GM18868 (cell line): Measurements from ENCODE around the gene GALNT14.

Experiments
- ATAC-seq: cut with Tn5 transposase; IDR thresholded peaks from one replicate; pipeline ENCODE4 v1.9.1; 2021; ENCODE audit warnings: mild to moderate bottlenecking, moderate library complexity; ENCODE audit not compliant: unreplicated experiment

Gene GALNT14

DNA sequence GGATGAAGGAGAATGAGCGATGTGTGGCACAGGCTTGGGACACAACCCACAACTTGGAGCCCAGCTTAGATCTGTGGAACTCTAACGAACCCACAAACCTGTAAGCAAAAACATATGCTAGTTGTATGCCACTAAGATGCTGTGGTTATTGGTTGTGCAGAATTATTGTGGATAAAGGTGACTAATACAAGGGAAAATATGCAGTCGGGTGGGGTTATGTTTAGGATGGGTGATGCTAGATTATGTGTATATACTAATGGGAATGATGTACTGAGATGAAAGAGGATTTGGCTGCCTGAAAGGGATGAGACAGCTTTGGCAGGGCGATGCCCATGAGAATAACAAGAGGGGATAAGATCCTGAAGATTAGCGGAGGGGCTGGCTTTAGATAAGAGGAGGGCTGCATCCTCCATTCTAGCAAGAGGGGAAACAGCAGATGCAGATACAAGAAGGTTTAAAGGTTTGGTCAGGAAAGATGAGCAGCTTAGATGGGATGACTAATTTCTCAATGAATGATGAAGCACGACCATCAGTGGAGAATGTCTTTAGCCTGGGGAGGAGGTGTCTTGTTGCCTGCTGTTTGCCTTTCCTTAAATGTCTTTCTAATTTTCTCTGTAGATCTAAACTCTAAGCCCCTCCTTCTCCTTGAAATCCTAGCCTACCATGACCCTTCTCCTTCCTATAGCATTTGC lies 49.6 kb downstream of the GALNT14 start:
- no peak for ATAC-seq

DNA sequence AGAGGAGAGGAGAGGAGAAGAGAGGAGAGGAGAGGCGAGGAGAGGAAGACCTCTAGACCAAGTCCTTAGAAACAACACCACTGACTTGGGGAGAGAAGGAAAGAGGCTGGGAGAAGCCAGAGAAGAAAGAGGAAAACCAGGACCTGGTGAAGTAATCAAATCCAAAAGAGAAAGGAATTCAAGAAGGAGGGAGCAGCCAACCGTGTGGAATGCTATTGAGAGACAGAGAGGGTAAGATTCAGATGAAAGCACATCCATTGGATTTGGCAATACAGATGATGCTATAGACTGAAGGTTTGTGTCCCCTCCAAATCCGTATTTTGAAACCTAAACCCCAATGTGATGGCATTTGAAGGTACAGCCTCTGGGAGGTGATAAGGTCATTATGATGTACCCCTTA lies 50.7 kb downstream of the GALNT14 start:
- no peak for ATAC-seq

DNA sequence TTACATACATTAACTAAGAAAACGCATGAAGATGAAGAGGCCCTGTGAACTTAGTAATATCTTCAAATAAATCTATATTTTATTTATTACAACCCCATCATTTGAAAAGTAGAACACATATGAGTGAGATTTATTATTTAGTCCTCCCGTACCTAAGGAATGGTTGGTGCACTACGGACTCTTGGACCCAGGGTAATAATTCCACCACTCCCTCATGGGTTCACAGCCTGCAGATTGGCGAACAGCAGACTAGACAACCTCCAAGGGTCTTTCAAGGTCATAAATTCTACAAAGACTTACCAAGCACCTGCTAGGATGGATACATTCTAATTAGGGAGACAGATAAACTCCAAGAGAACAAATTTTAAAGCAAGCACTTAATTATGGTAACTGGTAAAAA lies 51.6 kb downstream of the GALNT14 start:
- no peak for ATAC-seq

DNA sequence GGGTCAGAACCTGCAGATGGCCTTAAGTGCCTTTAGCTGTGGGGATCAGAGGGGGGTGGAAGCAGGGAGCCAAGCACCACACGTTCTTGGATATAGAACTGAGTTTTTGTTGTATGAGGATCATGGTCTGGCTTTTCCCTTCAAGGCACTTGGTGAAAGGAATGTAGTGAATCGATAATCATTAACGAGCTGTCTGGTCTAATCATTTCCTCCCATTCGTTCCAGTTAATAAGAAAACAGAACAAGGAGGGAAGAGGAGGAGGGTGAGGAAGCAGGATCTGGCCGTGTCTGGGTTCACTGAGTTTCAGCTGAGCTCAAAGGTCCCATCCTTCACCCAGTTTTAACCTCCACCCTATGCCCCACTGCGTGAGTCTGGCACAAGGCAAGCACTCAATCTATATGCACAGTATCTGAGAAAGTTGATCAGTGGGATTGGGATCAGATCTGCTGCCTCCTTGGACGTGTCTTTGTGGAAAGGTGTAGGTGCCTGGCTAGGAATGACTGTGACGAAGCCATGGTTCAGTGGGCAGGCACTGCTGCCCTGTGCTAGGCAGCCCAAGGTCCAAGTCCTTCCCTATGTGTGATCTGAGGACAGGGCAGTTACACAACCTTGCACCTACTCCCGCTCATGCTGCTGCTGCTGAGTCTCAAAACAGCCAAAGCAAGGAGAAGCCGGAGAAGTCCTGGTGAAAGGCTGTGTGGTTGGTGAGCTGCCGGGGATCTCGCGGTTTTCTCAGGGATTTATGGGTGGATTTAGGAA lies 54.8 kb downstream of the GALNT14 start:
- no peak for ATAC-seq

DNA sequence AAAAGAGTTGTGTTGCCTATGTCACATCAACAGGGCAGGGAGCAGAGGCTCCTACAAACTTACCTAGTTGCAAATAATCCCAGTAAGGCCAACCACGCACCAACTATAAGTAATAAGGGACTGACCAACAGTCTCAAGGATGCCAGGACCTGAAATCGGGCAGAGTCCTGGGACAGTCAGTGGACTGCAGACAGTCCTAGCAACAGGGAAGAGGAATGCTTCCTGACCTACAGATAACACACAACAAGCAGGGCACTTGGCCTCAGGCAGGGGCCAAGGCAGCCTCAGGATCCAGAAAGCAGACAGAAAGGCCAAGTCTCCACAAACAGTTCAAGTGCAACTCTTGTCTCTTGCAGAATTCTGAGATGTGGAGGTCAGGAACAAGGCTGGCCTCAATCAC lies 56.2 kb downstream of the GALNT14 start:
- ATAC-seq, result no peak

DNA sequence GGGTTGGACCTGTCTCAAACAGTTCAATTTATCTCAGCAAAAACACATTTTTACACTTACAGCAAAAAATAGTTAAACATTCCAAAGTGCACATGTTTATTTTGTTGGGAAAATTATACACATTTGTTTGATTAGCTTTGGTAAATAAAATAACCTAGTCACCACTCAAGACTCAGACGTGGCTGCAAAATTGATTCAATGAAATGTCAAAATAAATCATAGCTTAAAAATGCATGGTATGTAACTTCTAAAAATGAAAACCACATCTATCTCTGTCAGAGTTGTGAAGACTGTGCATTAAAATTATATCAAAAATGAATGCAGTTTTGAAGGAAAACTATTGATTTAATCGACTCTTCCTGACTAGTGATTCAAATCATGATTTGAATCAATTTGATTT lies 56.7 kb downstream of the GALNT14 start:
- no peak for ATAC-seq

DNA sequence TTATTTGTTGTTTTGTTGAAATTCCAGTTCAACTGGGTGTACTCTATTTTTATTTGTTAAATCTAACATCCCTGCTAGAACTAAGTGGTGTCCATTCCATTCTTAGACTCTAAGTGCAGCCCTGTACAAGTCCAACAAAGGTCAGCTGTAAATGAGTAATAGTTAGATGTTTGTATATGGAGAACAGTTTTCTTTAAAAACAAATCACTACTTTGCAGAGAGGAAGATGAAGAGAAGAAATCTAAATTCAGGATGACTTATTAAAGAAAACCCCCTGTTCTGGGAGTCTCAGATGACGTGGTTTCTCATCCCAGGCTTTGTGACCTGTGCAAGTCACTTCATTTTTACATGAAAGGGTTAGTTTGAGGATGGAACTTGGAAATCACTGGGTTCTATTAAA lies 57.9 kb downstream of the GALNT14 start:
- no peak for ATAC-seq

DNA sequence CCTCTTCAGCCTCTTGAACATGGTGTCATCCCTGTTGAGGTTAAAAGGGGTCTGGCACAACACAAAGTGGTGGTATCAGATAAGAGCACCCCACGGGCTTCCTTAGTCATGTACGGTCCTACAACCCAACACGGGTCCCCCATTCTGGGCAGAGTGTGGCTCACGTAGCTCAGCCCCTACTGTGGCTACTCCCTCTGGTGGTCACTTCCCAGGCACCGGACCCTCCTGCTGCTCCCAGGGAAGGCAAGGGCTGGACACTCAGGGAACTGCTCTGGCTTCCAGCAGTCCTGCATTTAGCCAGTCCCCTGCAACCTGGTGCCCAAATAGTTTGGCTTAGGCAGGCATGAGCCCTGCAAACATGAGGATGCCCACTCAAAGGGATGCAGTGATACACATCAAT lies 58.6 kb downstream of the GALNT14 start:
- no peak for ATAC-seq

DNA sequence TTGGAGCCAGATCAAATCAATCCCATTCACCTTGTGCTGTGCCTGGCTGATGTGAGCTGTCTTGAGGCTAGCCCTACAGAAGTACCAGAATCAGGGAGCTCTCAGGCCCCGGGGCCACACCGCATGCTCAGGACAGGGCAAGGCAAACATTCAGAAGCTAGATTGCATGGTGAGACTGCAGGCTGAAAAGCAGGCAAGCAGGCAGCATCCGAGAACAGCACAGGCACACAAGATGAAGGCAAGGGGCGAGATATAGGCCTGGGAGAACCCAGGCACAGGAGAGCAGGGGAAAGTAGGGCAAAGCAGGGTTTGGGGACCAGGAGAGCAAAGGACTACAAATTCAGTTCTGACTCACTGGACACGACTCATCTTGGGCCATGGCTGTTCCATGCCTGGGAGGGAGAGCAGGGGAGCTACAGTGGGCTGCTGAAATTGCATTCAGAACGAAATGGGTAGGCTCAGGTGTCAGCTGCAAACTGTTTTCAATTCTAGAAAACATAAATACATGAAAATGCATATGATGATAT lies 59.6 kb downstream of the GALNT14 start:
- no peak for ATAC-seq

DNA sequence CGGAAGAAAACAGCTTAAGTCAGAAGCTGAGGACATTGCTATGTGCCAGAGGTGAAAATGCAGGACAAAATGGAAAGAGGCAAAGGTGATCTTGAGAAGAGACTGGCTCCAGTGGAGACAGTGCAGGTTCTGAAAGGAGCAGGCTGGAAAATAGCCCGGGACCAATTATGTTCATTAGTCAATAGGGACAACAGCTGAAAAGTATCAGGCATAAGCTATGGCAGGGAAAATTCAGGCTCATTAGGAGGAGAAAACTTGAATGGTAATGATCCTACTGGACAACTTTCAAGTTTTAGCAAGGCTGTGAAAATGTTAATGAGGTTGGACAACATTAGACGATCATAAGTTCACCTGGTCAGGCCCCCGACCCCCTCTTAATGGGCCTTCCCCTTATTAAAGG lies 60.2 kb downstream of the GALNT14 start:
- no peak for ATAC-seq

DNA sequence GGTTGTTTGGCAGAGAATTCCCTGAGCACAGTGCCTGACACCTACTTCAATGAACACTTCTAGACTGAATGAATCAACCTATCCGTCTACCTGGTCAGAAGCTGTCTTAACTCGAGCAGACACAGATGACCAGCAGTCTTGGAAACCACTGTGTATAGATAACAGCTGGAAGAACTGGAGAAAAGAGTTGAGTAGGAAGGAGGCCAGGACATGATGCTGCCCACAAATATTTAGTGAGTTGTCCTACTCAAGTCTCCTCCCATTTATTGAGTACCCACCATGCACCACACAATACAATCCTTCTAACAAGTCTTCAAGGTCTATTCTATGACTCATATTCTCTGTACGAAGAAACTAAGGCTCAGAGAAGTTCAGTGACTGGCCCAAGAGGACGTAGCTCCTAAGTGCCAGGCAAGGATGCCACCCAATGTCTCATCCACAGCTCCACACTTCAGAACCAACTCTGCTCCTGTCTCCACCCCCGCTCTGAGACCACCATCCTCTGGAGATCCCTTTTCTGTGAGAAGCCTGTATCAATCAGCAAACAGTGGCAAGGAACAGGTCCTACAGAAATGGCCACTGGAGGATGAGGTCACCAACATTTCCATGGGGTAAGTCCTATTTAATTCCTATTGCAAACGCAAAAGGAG lies 62.2 kb downstream of the GALNT14 start:
- no peak for ATAC-seq

DNA sequence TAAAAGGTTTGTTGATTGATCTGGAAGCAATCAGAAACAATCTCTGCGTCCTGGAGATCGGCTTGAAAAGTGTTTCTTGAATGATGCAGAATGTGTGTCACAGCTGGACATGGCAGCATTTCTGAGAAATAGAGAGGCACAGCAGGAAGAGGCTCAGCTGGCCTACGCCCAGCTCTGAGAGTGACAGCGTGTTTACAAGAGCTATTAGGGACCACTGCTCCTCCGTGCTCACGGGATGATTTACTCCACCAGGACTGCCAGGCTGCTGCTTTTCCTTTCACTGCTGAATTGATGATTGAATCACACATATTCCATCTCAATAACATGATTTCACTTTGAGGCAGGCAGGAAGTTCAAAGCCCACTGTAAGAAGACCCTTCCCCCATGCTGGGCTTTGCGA lies 62.8 kb downstream of the GALNT14 start:
- ATAC-seq, result no peak

DNA sequence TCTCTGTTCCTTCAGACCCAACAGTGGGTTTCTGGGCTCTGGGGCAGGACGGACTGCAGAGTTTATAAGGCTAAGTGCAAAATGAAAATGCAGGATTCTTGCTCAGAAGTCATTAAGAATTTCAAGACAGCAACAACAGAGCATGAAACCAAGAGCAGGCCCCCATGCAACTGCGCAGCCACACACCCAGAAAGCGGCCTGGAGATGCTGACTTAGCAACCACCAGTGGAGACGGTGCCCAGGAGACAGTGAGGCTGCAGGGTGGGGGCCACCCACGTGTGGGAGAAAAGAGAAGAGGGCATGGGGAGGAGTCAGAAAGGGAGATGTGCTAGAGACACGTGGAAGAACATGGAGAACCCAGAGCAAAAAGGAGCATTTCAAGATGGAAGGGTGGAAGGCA lies 66.5 kb downstream of the GALNT14 start:
- no peak for ATAC-seq

DNA sequence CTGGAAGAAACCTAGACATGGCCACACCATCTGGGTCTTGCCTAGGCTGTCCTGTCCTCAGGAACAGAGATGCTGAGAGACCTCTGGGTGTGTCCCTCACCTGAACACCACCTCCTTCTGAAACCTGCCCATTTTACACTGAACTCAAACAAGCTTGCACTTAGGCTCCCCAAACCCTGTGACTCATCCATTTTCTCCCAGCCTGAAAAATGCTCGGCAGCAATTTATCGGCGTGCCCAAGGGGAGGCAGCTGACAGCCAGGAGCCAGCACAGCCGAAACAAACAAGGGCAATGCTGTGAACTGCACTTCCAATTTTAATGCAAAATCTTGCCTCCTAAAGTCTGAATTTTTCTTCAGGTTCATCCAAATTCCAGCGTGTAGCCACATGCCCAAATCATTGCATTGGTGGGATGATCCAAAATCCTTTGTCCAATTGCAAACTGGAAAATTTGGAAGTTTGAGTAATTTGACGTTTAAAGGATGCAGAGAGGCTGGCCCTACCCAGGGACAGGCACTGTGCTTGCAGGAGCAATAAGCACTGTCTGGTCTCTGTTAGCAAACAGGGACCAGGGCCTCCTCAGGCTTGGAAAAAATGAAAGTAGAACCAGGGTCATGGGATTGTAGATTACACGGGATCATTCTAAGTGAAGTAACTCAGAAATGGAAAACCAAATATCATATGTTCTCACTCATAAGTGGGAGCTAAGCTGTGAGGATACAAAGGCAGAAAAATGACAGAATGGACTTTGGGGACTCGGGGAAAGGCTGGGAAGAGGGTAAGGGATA lies 67.7 kb downstream of the GALNT14 start:
- ATAC-seq, result no peak

DNA sequence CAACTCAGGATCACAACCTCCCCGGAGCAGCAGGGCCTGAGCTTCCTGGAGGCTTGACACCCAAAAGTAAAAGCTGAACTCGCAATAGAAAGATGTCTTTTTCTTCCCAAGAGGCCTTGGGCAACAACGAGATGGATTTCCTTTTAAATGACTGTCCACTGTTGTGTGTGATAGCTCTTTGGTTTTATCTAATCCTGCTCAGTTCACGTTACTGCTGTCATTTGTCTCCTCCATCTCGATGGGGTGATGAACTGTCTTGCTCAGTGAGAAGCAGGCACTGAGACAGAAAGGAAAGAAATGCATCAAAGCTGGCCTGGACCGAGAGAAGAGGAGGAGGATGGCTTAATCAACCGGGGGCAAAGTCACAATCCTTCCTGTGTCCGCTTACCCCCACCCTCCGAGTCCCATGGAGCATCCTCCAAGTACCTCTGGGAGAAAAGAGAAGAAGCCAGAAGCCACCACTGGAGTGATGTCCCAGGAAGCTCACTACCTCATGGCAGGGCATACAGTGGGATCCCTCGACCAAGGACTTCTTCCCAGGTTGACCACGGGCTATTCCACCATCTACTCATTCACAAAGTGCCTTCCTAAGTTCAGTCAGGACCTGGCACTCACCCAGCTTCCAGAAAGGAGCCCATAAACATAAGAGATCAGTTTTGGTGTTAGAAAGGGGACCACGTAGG lies 68.5 kb downstream of the GALNT14 start:
- ATAC-seq, result no peak

DNA sequence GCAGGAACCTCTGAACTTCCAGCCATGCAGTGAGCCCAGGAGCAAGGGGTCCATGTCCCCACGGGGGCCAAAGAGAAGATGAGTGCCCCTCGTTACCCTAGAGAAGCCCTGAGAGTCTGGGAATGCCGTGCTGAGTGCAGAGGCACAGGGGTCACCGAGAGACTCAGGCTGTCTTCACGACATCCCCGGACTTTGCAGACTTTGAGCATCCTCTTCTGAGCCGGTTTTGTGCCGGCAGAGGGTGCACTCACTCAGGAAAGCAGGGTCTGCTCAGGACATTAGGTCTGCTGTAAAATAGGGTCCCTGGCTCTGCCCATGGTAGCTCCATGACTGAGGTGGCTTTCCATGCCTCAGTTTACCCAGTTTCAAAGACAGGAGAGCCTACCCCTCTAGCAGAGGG lies 71.0 kb downstream of the GALNT14 start:
- ATAC-seq, result no peak

DNA sequence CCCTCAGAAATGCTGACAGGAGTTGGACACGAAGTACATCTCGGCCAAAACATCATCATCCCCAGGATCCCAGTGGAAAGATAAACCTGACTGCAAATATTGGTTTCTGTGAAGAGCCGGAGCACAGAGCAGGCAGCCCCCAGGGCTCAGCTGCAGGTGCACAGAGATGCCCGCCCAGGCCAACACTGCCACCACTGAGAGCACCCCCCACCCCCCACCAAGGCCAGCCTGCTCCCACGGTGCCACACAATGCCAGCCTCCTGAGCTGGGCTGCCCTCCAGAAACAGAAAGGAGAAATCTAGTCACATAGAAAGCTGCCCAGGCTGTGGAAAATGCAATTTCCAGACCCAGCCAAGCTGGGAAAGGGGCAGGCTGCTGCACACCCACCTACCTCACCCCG lies 71.7 kb downstream of the GALNT14 start:
- ATAC-seq, result no peak

DNA sequence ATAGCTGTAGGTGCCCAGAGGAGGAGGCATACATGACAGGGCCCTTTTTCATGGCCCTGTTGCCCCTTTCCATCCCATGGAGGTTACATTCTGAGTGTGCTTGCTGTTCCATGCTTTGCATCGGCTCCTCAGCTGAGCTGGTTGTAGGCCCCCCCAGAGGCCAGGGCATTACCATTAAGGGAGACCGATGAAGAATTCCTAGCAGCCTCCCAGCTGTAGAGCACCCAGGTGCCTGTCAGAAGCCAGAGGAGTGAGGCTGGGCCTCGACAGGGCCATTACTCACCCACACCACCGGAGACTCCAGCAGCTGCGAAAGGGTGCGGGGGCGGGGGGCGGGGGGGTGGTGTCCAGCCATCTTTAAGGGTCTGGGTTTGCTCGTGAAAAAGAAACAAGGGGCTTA lies 72.2 kb downstream of the GALNT14 start:
- ATAC-seq, result no peak

DNA sequence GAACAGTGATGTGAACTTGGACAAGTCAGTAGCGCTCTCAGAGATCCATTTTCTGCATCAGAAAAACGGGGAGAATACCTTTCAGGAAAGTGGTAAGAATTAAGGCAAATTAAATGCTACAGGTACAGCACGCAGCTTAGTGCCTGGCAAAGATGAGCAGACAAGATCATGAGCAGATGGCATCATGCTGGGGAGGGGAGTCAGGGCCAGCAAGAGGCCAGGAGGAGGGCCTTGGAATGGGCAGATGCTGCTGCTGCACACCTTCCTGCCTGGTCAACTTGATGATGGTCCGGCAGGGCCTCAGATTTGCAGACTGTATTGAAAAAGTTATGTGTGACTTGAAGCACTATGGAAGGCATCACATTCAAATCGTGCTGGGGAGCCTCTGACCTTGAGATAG lies 72.9 kb downstream of the GALNT14 start:
- no peak for ATAC-seq

DNA sequence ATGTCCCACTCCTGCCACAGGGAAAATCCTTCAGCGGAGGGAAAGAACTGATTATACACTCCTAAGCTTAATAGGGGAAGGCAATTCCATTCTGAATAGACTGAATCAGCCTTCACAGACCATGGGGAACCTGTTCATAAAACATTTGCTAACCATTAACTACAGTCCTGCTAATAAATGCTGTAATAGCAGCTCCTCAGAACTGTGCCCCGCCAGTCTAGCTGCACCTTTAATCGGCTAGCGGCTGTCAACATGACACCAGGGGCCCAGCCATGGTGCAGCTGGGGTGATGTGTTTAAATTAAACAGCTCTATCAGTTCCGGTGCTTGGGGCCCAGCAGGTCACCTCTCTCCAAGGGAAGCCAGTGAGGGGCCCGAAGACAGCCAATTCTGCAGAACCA lies 77.8 kb downstream of the GALNT14 start:
- no peak for ATAC-seq
